Measurements from ENCODE around the gene FCGR2B.
A peak's percentile ranks its signal among the peaks of the same experiment; 100 is the strongest.
"Not testable (repeated sequence)": the region's sequence is repeated elsewhere in the genome, so short reads cannot be mapped to it uniquely, and the experiment has no call there.

FCGR2B gene

GRCh38 chr1:161706113-161706481 lies 43.2 kb downstream of the FCGR2B start:
- DNase-seq, result no peak

GRCh38 chr1:161706482-161707347 lies 43.8 kb downstream of the FCGR2B start, which contains the start of gene FCRLA:
Gene FCRLA (plus strand): TSS chr1:161707229. CDS start chr1:161707265, 36 bp downstream.
- no peak for DNase-seq

GRCh38 chr1:161707503-161707902 lies 44.6 kb downstream of the FCGR2B start:
- no peak for DNase-seq

GRCh38 chr1:161709373-161709772 lies 46.4 kb downstream of the FCGR2B start:
- DNase-seq, result no peak

GRCh38 chr1:161710560-161710959 lies 47.6 kb downstream of the FCGR2B start:
- DNase-seq, result no peak

- DNase-seq, result no peak
Observed at GRCh38 chr1:161718559-161719324, 55.8 kb downstream of the FCGR2B start.

GRCh38 chr1:161719325-161719611 lies 56.3 kb downstream of the FCGR2B start:
- DNase-seq, result peak in 1 of 5 experiments; percentile 19

- no peak for DNase-seq
Observed at GRCh38 chr1:161720422-161720821, 57.5 kb downstream of the FCGR2B start.

GRCh38 chr1:161720956-161721737 lies 58.2 kb downstream of the FCGR2B start, which contains the start of gene FCRLB:
Gene FCRLB (plus strand): TSS chr1:161721544. CDS start chr1:161722673, 1,129 bp downstream.
- no peak for DNase-seq

- no peak for DNase-seq
Observed at GRCh38 chr1:161721738-161722343, 58.9 kb downstream of the FCGR2B start.

- no peak for DNase-seq
Observed at GRCh38 chr1:161722406-161722805, 59.5 kb downstream of the FCGR2B start.

- DNase-seq, result no peak
Observed at GRCh38 chr1:161723459-161724141, 60.7 kb downstream of the FCGR2B start.

GRCh38 chr1:161725258-161725907 lies 62.4 kb downstream of the FCGR2B start:
- not testable (repeated sequence) for DNase-seq

- DNase-seq, result peak in 3 of 5 experiments; percentile 6 to 38 (median 31)
Observed at GRCh38 chr1:161725908-161726472, 63.0 kb downstream of the FCGR2B start.

- peak; percentile 32 to 69 (median 41) for DNase-seq
Observed at GRCh38 chr1:161726473-161727255, 63.7 kb downstream of the FCGR2B start.

- peak in 3 of 5 experiments; percentile 7 to 83 (median 62) for DNase-seq
Observed at GRCh38 chr1:161727256-161727924, 64.4 kb downstream of the FCGR2B start.
